Measurements from ENCODE around the gene MAST4. TPM values are rescaled to one million over a fixed set of nuclear protein-coding genes. Genes with fewer than 3 reads are reported as not detected.

Gene MAST4
- total RNA-seq, 2 donors from 2014 or later: 36.8 to 45.7 TPM

DNA sequence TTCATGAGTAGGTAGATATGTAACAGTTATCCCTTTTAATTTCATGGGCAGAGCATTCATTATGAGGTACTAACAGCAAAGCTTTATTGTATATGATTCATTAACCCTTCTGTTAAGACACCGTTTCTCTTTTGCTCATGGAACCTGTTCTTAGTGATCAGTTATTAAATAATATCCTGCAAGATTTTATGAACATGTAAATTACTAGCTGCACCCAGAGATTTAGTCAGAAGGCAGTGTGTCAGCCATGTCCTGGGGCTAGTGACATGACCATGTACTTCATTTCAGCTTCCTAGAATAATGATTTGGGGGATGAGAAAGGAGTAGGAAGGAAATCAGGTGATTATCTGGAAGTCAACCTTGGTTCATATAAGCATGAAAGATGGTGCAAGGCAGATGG, 7.0 kb downstream of the MAST4 start:
- 78% methylated on average over 1 of the region's 1 CpG for WGBS
- H3K9me3 ChIP-seq: no peaks in the 10 kb centered on the region
- no peak overlapping the region for H3K4me3 ChIP-seq
- H3K36me3 ChIP-seq: no peaks in the 10 kb centered on the region
- H3K27me3 ChIP-seq (replicated peaks; ENCODE audit: insufficient read depth): no peaks in the 10 kb centered on the region
- no peak for DNase-seq (ENCODE audit: low spot score)
- no peaks in the 10 kb centered on the region for H3K4me1 ChIP-seq (replicated peaks)
- no peak overlapping the region for H3K27ac ChIP-seq
- TF ChIP-seq POLR2AphosphoS5 (IDR thresholded peaks at IDR 0.05): no peak
- TF ChIP-seq POLR2A (IDR thresholded peaks at IDR 0.05): no peak
- TF ChIP-seq CTCF (IDR thresholded peaks at IDR 0.05): no peak
- intact Hi-C loops (cut with DNase I): no loop called here

DNA sequence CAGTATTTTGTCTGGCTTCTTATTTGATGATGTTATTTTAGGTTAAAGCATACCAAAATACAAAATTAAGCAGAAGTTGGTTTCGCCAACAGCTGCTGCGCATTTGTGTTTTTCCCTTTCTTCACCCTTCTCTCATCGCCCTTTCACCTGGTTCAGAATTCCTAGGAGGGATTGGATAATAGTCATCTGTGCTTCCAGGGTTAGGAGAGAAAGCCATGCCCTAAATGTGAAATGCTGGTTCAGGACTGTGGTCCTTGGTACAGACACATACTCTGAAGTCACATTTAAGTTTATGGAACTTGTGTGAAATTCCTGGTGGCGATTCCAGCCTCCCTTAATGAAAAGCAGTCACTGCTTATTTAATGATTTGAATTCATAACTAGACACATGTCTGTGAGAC, 7.7 kb downstream of the MAST4 start:
- Histone ChIP-seq H3K4me3 (no peak overlapping the region), H3K4me1 (replicated peaks) (no peaks in the 10 kb centered on the region), H3K9me3 (no peaks in the 10 kb centered on the region), H3K27me3 (replicated peaks; ENCODE audit: insufficient read depth) (no peaks in the 10 kb centered on the region), H3K36me3 (no peaks in the 10 kb centered on the region), H3K27ac (no peak overlapping the region)
- no peak for TF ChIP-seq CTCF (IDR thresholded peaks at IDR 0.05)
- intact Hi-C loops (cut with DNase I): no loop called here
- WGBS: 98% methylated on average over 4 of the region's 4 CpGs
- no peak for DNase-seq (ENCODE audit: low spot score)

- H3K4me1 ChIP-seq (replicated peaks): no peaks in the 10 kb centered on the region
- TF ChIP-seq POLR2AphosphoS5 (IDR thresholded peaks at IDR 0.05) (no peak), POLR2A (IDR thresholded peaks at IDR 0.05) (no peak), CTCF (IDR thresholded peaks at IDR 0.05) (no peak)
- DNase-seq (ENCODE audit: low spot score): no peak
- no peak overlapping the region for H3K4me3 ChIP-seq
- H3K27me3 ChIP-seq (replicated peaks; ENCODE audit: insufficient read depth): no peaks in the 10 kb centered on the region
- H3K27ac ChIP-seq: no peak overlapping the region
- H3K36me3 ChIP-seq: no peaks in the 10 kb centered on the region
- no peaks in the 10 kb centered on the region for H3K9me3 ChIP-seq
- intact Hi-C loops (cut with DNase I): no loop called here
- 98% methylated on average over 2 of the region's 2 CpGs for WGBS
Observed at GRCh38 chr5:66606713-66607112, 10.5 kb downstream of the MAST4 start.

DNA sequence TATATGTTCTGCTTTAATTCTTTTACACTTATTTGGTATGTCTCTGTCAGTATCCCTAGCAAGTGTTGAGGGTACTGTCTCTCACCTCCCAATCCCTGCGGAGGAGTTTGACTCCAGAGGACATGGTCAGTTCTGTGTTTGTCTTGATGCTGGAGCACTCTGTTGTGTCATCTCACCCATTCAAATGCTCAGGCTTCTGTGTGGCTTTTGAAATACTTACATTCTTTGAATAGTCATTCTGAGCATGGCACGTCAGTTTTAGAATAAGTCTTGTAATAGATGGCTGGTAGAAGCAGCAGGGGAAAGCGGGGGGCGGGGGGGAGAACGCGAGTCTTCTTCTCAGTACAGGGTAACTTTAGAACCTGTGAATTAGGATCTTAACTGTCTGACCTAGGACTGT, 12.3 kb downstream of the MAST4 start:
- intact Hi-C loops (cut with DNase I): no loop called here
- H3K36me3 ChIP-seq: no peaks in the 10 kb centered on the region
- DNase-seq (ENCODE audit: low spot score): no peak
- no peak overlapping the region for H3K27ac ChIP-seq
- H3K9me3 ChIP-seq: no peaks in the 10 kb centered on the region
- H3K4me3 ChIP-seq: no peak overlapping the region
- H3K27me3 ChIP-seq (replicated peaks; ENCODE audit: insufficient read depth): no peaks in the 10 kb centered on the region
- no peaks in the 10 kb centered on the region for H3K4me1 ChIP-seq (replicated peaks)
- no peak for TF ChIP-seq POLR2A (IDR thresholded peaks at IDR 0.05)
- no peak for TF ChIP-seq CTCF (IDR thresholded peaks at IDR 0.05)
- TF ChIP-seq POLR2AphosphoS5 (IDR thresholded peaks at IDR 0.05): no peak
- WGBS: 86% methylated on average over 6 of the region's 6 CpGs

DNA sequence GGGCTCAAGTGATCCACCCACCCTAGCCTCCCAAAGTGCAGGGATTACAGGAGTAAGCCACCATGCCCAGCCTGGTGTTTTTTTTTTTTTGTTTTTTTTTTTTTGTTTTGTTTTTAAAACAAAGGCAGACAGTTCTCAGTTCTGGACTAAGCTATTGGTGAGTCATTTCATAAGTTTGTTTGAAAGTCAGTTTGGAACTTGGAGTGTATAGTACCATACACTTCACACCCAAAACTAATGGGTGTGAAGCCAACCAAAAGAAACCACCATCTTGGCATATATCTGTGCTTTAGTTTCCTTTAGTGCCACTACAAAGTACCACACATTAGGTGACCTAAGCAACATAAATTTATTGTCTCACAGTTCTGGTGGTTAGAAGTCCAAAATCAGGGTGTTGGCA, 13.4 kb downstream of the MAST4 start:
- Histone ChIP-seq H3K27me3 (replicated peaks; ENCODE audit: insufficient read depth) (no peaks in the 10 kb centered on the region), H3K36me3 (no peaks in the 10 kb centered on the region), H3K4me1 (replicated peaks) (no peaks in the 10 kb centered on the region), H3K27ac (no peak overlapping the region), H3K9me3 (no peaks in the 10 kb centered on the region), H3K4me3 (no peak overlapping the region)
- TF ChIP-seq CTCF (IDR thresholded peaks at IDR 0.05) (no peak), POLR2A (IDR thresholded peaks at IDR 0.05) (no peak), POLR2AphosphoS5 (IDR thresholded peaks at IDR 0.05) (no peak)
- no peak for DNase-seq (ENCODE audit: low spot score)
- intact Hi-C loops (cut with DNase I): no loop called here
